Esophagus muscularis mucosa (tissue), 4 donors: Measurements from ENCODE around the gene TTC12. TPM values are rescaled to one million over a fixed set of nuclear protein-coding genes. Genes with fewer than 3 reads are reported as not detected.
"Not testable (repeated sequence)": the region's sequence is repeated elsewhere in the genome, so short reads cannot be mapped to it uniquely, and the experiment has no call there.

Experiments used
- DNase-seq: peaks from one replicate; pipeline ENCODE4 v3.0.0-alpha.2; 2017; ENCODE audit errors: extremely low spot score
- H3K27ac ChIP-seq, 4 donors: fragments of 200-600 bp; sonication (generic); replicated peaks in 1 of 4; 1 replicate in 3 of 4; 2 replicates in 1 of 4; pipeline ENCODE4 v1.5.1; 2016 to 2019; ENCODE audit warnings: mild to moderate bottlenecking in 1 of 4
- H3K27me3 ChIP-seq, 4 donors: fragments of 200-600 bp; sonication (generic); one replicate each; pipeline versions ENCODE4 v1.5.1 to v1.6.0; 2016 to 2019
- H3K36me3 ChIP-seq, 4 donors: fragments of 200-600 bp; sonication (generic); one replicate each; pipeline ENCODE4 v1.5.1; 2016 to 2019
- H3K4me1 ChIP-seq, 4 donors: fragments of 200-600 bp; sonication (generic); one replicate each; pipeline ENCODE4 v1.5.1; 2016 to 2019
- H3K4me3 ChIP-seq, 4 donors: fragments of 200-600 bp; sonication (generic); 1 replicate in 2 of 4; 2 replicates in 2 of 4; pipeline ENCODE4 v1.5.1; 2016 to 2019; ENCODE audit warnings: mild to moderate bottlenecking in 4 of 4, moderate library complexity in 1 of 4
- H3K9me3 ChIP-seq, 4 donors: fragments of 200-600 bp; sonication (generic); 1 replicate in 3 of 4; 2 replicates in 1 of 4; pipeline ENCODE4 v1.5.1; 2016 to 2019
- EP300 ChIP-seq: sonication (generic); formaldehyde crosslinking; IDR thresholded peaks from one replicate; pipeline ENCODE4 v1.6.1; 2017; ENCODE audit warnings: antibody characterized with exemption
- POLR2A ChIP-seq: fragments of 450-650 bp; IDR thresholded peaks from one replicate; pipeline ENCODE4 v1.6.1; 2017; ENCODE audit warnings: antibody characterized with exemption, moderate library complexity, mild to moderate bottlenecking, low read depth
- POLR2AphosphoS5 ChIP-seq, 2 donors: sonication (generic); formaldehyde crosslinking; IDR thresholded peaks; one replicate each; pipeline ENCODE4 v1.6.1; 2017; ENCODE audit warnings: antibody characterized with exemption in 2 of 2
- WGBS: methylation state at CpG from one replicate; pipeline ENCODE4 v1.1.5; 2018; 5-methylcytosine and 5-hydroxymethylcytosine counted together
- intact Hi-C: fragments of 100-400 bp; cut with DNase I; formaldehyde crosslinking; loops from one replicate; pipeline ENCODE4 v1.15.1; 2023
- total RNA-seq, 4 donors: library from RNA; depleted of rRNA; stranded (reverse); fragments of >200 nt; gene quantifications; one replicate each; pipeline versions ENCODE4 v1.1.0 to v1.2.1, GENCODE V29; 2016
- TF ChIP-seq, protein P1 (sequence below), 3 experiments: fragments of 200-600 bp in 2 of 3; fragments of 450-650 bp in 1 of 3; sonication (generic) in 2 of 3; IDR thresholded peaks; one replicate each; pipeline ENCODE4 v1.5.1; 2017 to 2019; ENCODE audit warnings: antibody characterized with exemption in 3 of 3, mild to moderate bottlenecking in 2 of 3, moderate library complexity in 1 of 3

TTC12 gene
- total RNA-seq, 4 donors from 2014 or later: 10.4 to 16.2 (median 13.3) TPM

DNA sequence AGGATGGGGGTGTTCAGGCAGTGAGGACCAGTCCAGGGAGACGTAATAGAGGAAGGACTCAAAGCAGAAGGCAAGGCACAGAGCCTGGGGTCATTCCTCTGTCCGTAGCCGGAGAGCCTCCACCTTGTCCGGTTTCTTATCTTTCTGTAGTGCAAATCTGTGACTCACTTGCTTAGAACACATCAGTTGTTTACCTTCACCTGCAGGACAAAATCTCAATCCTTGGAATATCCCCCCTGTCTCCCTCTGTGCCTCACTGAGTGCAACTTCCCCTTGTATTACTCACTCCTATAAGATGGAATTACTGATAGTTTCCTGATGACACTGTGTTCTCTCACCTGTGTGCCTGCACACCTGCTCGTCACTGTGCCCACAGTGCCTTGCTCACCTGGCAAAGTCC is 20.4 kb upstream of the TTC12 start:
- TF ChIP-seq POLR2A: no peak
- TF ChIP-seq POLR2AphosphoS5 (IDR thresholded peaks at IDR 0.05): no peak
- peaks cover 0 to 4% (median 0%) of the 10 kb centered on the region in 4 donors for H3K4me1 ChIP-seq
- no peak overlapping the region for H3K27ac ChIP-seq
- no peak for DNase-seq
- no peak overlapping the region for H3K4me3 ChIP-seq
- no peaks in the 10 kb centered on the region for H3K9me3 ChIP-seq
- H3K36me3 ChIP-seq: no peaks in the 10 kb centered on the region
- 85% methylated on average over 5 of the region's 5 CpGs for WGBS
- peaks cover 0 to 13% (median 0%) of the 10 kb centered on the region in 4 donors for H3K27me3 ChIP-seq
- intact Hi-C loops: loop anchor here (10.0 kb wide), 1 partner anchor 1079 kb away; no protein-coding TSS in a partner anchor

DNA sequence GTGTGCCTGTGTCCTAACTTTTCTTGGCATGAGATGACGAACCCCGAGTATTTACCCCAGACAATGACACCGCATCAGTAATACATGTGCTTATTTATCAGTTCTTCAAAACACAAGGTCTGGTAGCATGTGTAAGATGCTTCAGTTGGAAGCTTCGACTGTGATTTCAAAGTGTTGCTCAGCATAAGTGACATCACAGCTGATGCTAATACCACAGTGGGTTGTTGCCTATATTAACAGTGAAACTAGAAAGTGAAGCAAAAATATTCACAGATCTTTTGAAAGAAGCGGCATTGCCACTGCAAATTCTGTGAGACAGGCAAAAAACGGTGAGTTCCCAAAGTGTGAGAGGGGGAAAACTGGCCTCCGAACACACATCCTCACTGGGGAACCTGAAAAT is 18.4 kb upstream of the TTC12 start:
- 88% methylated on average over 7 of the region's 7 CpGs for WGBS
- DNase-seq: no peak
- Histone ChIP-seq H3K4me3 (no peak overlapping the region), H3K27me3 (peaks cover 0 to 13% (median 0%) of the 10 kb centered on the region in 4 donors), H3K9me3 (no peaks in the 10 kb centered on the region), H3K36me3 (no peaks in the 10 kb centered on the region), H3K4me1 (no peaks in the 10 kb centered on the region), H3K27ac (no peak overlapping the region)
- intact Hi-C loops: loop anchor here (10.0 kb wide), 1 partner anchor 1081 kb away; no protein-coding TSS in a partner anchor
- TF ChIP-seq EP300: no peak
- no peak for TF ChIP-seq POLR2AphosphoS5 (IDR thresholded peaks at IDR 0.05)
- TF ChIP-seq, protein P1, sequence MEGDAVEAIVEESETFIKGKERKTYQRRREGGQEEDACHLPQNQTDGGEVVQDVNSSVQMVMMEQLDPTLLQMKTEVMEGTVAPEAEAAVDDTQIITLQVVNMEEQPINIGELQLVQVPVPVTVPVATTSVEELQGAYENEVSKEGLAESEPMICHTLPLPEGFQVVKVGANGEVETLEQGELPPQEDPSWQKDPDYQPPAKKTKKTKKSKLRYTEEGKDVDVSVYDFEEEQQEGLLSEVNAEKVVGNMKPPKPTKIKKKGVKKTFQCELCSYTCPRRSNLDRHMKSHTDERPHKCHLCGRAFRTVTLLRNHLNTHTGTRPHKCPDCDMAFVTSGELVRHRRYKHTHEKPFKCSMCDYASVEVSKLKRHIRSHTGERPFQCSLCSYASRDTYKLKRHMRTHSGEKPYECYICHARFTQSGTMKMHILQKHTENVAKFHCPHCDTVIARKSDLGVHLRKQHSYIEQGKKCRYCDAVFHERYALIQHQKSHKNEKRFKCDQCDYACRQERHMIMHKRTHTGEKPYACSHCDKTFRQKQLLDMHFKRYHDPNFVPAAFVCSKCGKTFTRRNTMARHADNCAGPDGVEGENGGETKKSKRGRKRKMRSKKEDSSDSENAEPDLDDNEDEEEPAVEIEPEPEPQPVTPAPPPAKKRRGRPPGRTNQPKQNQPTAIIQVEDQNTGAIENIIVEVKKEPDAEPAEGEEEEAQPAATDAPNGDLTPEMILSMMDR (IDR thresholded peaks at IDR 0.05): no peak
- no peak for TF ChIP-seq POLR2A

DNA sequence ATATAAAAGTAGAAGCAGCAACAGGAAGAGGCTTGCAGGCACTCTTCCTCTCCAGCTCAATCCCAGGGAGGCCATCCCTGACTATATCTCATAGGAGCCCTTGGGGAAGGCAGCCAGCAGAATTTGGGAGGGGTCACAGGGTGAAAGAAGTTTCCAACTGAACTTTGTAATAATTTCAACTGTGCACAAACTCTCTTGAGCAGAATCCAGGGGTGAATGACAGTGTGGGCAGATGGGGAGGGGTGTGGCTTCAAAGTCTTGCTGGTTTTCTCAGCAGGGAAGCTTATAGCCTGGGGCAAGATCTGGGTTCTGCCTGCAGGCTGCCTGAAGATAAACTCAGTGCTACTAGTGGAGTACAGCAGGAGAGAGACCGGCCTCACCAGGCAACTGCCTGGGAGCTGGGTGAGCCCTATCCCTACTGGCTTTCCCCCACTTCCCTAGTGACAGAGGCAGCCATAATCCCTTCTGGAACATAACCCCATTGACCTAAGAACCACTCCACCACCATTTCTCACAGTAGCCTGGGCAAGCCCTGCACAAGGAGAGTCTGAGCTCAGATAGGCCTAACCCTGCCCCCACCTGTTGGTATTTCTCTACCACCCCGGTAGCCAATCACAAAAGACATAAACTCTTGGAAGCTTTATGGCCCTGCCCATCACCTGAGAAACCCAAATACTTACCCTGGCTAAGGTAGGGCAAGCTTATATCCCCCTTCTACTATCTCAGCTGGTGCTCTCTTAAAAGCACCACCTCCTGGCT is 17.8 kb upstream of the TTC12 start:
- TF ChIP-seq EP300 (no peak), POLR2AphosphoS5 (IDR thresholded peaks at IDR 0.05) (no peak), POLR2A (no peak)
- TF ChIP-seq, protein P1 (IDR thresholded peaks at IDR 0.05): no peak
- H3K27me3 ChIP-seq: peaks cover 0 to 13% (median 0%) of the 10 kb centered on the region in 4 donors
- H3K4me1 ChIP-seq: no peaks in the 10 kb centered on the region
- intact Hi-C loops: loop anchor here (10.0 kb wide), 1 partner anchor 1082 kb away; no protein-coding TSS in a partner anchor
- no peak overlapping the region for H3K4me3 ChIP-seq
- peak; percentile 39 for DNase-seq
- 100% methylated on average over 1 of the region's 2 CpGs for WGBS
- H3K36me3 ChIP-seq: no peaks in the 10 kb centered on the region
- H3K9me3 ChIP-seq: no peaks in the 10 kb centered on the region
- H3K27ac ChIP-seq: no peak overlapping the region

DNA sequence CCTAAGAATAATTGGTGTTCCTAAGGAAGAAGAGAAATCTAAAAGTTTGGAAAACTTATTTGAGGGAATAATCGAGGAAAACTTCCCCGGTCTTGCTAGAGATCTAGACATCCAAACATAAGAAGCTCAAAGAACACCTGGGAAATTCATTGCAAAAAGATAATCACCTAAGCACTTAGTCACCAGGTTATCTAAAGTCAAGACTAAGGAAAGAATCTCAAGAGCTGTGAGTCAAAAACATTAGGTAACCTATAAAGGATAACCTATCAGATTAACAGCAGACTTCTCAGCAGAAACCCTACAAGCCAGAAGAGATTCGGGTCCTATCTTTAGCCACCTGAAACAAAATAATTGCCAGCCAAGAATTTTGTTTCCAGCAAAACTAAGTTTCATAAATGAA is 15.9 kb upstream of the TTC12 start:
- not testable (repeated sequence) for DNase-seq, H3K4me1 ChIP-seq, H3K9me3 ChIP-seq, H3K36me3 ChIP-seq, H3K27me3 ChIP-seq, H3K27ac ChIP-seq, H3K4me3 ChIP-seq
- intact Hi-C loops: loop anchor here (10.0 kb wide), 1 partner anchor 1084 kb away; no protein-coding TSS in a partner anchor
- WGBS: 90% methylated on average over 3 of the region's 3 CpGs

DNA sequence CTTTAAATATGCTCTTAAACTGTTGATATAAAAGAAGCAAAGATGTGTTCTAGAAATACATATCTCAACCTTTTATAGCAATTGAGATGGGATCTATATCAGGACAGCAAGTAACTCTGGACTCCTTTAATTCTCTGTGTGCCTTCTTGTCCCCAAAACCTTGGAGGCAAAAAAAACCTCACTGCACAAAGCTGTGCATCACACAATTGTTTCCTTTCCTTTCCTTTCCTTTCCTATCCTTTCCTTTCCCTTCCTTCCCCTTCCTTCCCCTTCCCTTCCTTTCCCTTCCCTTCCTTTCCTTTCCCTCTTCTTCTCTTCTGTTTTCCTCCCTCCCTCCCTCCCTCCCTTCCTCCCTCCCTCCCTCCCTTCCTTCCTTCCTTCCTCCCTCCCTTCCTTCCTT is 9.5 kb upstream of the TTC12 start:
- intact Hi-C loops: loop anchor here (2.0 to 5.0 kb wide), 2 partner anchors 426 to 492 kb away; no protein-coding TSS in a partner anchor
- no peak overlapping the region for H3K27ac ChIP-seq
- TF ChIP-seq, protein P1 (IDR thresholded peaks at IDR 0.05): no peak
- H3K4me1 ChIP-seq: peaks cover 0 to 5% (median 0%) of the 10 kb centered on the region in 4 donors
- no peak for DNase-seq
- H3K9me3 ChIP-seq: no peaks in the 10 kb centered on the region
- no peaks in the 10 kb centered on the region for H3K36me3 ChIP-seq
- no peak overlapping the region for H3K4me3 ChIP-seq
- no peaks in the 10 kb centered on the region for H3K27me3 ChIP-seq
